Suprapubic skin (tissue), 4 donors: Measurements from ENCODE around the gene ETV2.

Experiments
- EP300 ChIP-seq: sonication (generic); formaldehyde crosslinking; IDR thresholded peaks from one replicate; pipeline ENCODE4 v1.6.1; 2017; ENCODE audit warnings: antibody characterized with exemption
- POLR2A ChIP-seq, 2 donors: fragments of 450-650 bp; IDR thresholded peaks; one replicate each; pipeline ENCODE4 v1.6.1; 2017; ENCODE audit warnings: antibody characterized with exemption in 2 of 2, mild to moderate bottlenecking in 2 of 2, moderate library complexity in 2 of 2
- POLR2AphosphoS5 ChIP-seq, 3 donors: sonication (generic); formaldehyde crosslinking; IDR thresholded peaks; one replicate each; pipeline ENCODE4 v1.6.1; 2017; ENCODE audit warnings: antibody characterized with exemption in 3 of 3
- TF ChIP-seq, protein P1 (sequence below), 2 donors: fragments of 200-600 bp in 1 of 2; fragments of 450-650 bp in 1 of 2; sonication (generic) in 1 of 2; IDR thresholded peaks; one replicate each; pipeline ENCODE4 v1.5.1; 2016 to 2019; ENCODE audit warnings: antibody characterized with exemption in 2 of 2, mild to moderate bottlenecking in 1 of 2, moderate library complexity in 1 of 2

DNA sequence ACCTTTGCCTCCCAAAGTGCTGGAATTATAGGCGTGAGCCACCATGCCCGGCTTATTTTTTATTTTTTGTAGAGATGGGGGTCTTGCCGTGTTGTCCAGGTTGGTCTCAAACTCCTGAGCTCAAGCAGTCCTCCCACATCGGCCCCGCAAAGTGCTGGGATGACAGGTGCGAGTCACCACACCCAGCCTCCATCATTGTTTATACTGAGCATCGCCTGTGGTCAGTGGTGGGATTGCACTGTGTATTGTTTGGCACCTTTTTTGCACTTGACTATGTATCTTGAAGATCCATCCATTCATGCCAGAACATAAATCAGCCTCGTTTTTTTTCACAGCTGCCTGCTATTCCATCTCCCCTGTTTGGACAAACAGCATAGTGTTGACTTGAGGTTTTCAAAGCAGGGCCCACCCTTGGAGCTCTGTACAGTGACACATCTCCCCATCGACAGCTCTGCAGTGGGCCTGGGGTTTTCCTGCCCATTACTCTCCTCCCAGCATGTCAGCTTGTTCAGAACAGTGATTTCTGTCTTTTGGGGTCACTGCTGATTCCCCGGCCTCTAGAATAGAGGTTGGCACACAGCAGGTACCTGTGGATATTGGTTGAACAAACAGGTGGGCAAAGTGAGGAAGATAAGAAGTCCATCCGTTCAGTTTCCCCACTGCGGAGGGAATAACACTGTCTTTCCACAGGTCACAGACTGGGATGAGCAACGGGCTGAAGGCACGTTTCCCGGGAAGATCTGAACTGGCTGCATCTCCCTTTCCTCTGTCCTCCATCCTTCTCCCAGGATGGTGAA, 16.6 kb downstream of the ETV2 start:
- TF ChIP-seq POLR2AphosphoS5 (IDR thresholded peaks at IDR 0.05), result no peak
- TF ChIP-seq, protein P1, sequence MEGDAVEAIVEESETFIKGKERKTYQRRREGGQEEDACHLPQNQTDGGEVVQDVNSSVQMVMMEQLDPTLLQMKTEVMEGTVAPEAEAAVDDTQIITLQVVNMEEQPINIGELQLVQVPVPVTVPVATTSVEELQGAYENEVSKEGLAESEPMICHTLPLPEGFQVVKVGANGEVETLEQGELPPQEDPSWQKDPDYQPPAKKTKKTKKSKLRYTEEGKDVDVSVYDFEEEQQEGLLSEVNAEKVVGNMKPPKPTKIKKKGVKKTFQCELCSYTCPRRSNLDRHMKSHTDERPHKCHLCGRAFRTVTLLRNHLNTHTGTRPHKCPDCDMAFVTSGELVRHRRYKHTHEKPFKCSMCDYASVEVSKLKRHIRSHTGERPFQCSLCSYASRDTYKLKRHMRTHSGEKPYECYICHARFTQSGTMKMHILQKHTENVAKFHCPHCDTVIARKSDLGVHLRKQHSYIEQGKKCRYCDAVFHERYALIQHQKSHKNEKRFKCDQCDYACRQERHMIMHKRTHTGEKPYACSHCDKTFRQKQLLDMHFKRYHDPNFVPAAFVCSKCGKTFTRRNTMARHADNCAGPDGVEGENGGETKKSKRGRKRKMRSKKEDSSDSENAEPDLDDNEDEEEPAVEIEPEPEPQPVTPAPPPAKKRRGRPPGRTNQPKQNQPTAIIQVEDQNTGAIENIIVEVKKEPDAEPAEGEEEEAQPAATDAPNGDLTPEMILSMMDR (IDR thresholded peaks at IDR 0.05), result no peak
- TF ChIP-seq POLR2A (IDR thresholded peaks at IDR 0.05), result no peak
- TF ChIP-seq EP300, result no peak
